ENCODE measurements around the gene COL8A2.

- no peak for TF ChIP-seq CTCF (IDR thresholded peaks at IDR 0.05)
- TF ChIP-seq POLR2A (IDR thresholded peaks at IDR 0.05) = no peak
Observed at GRCh38 chr1:36142121-36142520, 17.1 kb upstream of the COL8A2 start.

All from right lobe of liver (tissue), 4 donors.